ENCODE data around the gene RETREG2.
A peak's percentile ranks its signal among the peaks of the same experiment; 100 is the strongest.

The RETREG2 gene

DNA sequence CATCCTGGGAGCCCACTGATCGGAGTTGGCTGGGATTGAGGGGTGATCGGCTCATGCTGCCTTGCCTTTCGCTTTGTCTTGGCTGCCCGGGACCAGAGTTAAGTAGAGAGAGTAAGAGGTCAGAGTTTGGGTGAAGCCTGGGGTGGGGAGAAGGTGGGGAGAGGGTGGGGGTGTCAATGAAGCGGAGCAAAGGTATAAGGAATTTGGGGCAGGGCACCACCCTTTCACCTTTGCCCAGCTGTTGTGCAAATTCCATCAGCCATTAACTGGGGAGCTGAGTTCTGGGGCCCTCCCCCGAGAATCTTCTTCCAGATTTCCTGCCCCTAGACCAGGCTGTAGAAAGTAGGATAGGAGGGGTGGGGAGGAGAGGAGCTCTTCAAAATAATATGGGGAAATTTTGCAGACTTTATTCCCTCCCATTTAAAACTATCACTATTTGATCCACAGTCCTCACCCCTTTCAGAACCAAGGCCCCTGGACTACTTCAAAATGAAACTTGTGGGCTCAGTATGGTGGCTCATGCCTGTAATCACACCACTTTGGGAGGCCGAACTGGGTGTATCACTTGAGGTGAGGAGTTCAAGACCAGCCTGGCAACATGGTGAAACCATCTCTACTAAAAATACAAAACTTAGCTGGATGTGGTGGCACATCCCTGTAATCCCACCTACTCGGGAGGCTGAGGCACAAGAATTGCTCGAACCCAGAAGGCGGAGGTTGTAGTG is 8.0 kb upstream of the RETREG2 start, which contains the start of gene SLC23A3:
Gene SLC23A3, minus strand, starts transcription at position 100 of the 725 bp plus-strand sequence. Its CDS starts 45 bp downstream, at position 55.
- DNase-seq (ENCODE audit: low spot score) = no peak

DNA sequence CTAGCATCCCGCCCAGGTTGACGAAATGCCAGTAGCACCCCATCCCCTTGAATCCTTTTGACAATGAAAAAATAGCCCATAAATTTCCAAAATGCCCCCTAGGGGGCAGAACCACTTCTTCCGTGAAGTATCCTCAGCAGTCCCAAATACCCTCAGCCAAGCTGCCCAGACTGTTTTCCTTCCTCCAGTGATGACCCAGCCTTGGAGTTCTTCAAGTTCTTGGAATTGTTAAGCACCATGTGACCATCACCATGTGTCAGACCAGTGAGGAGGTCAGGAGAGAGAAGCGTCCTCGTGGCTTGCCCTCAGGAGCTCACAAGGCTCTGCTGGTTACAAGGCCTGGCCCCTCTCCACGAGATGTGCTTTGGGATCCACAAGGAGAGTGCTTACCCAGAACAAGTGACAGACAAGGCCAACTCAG is 6.8 kb upstream of the RETREG2 start:
- DNase-seq (ENCODE audit: low spot score) = no peak

DNA sequence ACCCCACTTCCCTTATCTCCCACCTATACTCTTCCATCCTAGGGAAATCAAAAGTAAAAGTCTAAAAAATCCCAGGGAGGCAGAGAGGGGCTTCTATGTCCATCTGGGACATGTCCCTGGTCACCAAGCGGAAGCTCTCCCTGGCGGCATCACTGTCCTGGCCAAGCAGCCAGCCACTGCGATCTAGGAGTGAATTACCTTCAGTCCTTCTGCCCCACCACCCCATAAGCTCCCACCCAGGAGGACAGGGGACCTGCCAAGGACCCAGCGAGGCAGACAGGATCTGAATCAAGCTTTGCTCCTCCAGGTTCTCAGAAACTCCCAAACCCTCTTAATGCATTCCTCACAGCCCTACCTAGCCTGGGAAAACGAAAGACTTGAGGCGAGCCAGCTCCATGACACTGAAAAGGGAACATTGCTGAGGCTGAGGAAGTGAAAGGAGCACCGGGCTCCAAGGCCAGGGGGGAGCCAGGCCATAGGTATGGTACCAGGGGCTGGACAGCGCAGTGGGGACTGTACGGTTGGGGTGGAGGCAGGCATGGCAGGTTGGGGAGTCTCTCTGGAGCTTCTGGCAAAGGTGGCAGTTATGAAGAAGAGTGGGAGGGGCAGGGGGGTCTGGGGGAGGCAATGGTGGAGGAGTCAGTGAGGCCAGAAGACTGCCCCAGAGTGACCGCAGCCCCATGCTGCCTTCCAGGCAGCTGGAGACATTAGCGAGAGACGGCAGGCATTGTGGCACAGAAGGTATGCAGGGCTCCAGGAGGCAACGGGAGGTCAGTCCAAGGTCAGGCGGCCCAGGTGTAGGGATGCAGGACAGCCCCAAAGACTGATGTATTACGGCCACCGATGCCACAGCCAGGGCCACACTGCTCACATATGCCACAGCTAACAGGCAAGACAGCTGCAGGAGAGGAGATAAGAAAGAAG is 5.6 kb upstream of the RETREG2 start:
- no peak for DNase-seq (ENCODE audit: low spot score)

- DNase-seq (ENCODE audit: low spot score) = no peak
Measured at GRCh38 chr2:219173176-219173575, 4.9 kb upstream of the RETREG2 start.

GRCh38 chr2:219174146-219174545 is 3.9 kb upstream of the RETREG2 start:
- DNase-seq (ENCODE audit: low spot score) = no peak

GRCh38 chr2:219174801-219175200 is 3.3 kb upstream of the RETREG2 start:
- DNase-seq (ENCODE audit: low spot score) = no peak

- no peak for DNase-seq (ENCODE audit: low spot score)
Measured at GRCh38 chr2:219175486-219175885, 2.6 kb upstream of the RETREG2 start.

GRCh38 chr2:219175928-219176817 is 1.9 kb upstream of the RETREG2 start:
- DNase-seq (ENCODE audit: low spot score) = no peak

DNA sequence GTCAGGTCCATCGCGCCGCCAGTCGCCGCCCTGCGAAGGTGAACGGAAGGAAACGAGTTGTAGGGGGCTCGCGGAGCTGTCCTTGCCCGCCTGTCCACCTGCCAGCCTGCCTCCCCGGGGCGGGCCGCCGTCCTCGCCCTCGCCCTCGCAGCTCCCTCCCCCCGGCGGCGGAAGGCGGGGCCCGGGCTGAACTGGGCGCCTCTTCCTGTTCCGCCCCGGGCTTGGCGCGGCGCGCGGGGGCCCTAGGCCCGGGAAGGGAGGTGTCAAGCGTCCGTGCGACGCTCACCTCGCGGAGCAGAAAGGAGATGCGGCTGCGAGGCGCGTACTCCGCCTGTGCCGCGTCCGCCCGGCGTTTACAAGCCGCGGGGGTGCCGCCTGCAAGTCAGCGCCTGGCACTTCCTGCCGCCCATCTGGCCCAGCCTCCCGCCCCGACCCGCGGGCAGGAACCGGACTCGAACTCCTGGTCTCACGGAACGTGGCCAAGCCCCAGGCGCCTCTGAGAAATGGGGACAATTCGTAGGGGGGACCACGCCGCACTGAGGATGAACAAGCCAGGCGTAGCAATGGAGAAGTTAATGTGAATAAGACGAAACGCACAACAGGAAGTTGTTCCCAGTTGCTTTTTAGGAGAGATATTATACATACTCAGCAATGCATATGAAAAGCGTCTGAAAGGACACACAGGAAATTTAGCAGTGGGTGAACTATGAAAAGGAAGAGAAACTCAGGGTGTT is 1.1 kb upstream of the RETREG2 start, which contains the start of gene CNPPD1:
Gene CNPPD1, minus strand, starts transcription at position 108 of the 734 bp plus-strand sequence. Its CDS starts 97 bp downstream, at position 11.
- DNase-seq (ENCODE audit: low spot score) = peak; percentile 88

DNA sequence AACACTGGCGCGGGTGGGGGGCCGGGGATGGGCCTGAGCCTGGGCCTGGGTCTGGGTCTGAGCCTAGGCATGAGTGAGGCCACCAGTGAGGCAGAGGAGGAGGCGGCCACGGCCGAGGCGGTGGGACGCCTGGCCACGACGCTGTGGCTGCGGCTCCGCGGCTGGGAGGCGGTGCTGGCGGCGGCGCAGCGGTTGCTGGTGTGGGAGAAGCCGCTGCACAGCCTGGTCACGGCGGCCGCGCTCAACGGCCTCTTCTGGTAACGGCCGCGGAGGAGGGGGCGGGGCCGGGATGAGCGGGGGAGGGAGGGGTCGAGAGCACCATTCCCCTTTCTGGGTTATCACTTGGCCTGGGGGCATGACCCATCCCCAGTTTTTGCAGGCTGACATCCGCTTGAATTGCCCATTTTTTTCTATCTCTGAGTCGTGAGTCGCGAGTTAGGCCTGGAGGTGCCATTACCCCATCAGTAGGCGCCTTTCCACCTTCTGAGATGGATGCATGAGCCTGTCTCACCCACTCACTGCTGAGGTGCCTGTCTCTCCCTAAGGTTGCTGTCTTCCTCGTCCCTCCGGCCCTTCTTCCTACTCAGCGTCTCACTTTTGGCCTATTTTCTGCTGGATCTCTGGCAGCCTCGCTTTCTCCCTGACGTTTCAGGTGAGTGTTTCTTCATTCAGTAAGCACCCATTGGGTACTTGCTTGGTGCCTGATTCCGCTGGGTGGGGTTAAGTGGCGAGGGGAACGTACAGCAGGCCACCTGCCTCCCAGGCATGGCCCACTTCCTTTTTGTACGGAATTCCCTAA is 501 bp downstream of the RETREG2 start:
- DNase-seq (ENCODE audit: low spot score) = no peak

- DNase-seq (ENCODE audit: low spot score) = no peak
Measured at GRCh38 chr2:219179601-219180465, 1.8 kb downstream of the RETREG2 start.

DNA sequence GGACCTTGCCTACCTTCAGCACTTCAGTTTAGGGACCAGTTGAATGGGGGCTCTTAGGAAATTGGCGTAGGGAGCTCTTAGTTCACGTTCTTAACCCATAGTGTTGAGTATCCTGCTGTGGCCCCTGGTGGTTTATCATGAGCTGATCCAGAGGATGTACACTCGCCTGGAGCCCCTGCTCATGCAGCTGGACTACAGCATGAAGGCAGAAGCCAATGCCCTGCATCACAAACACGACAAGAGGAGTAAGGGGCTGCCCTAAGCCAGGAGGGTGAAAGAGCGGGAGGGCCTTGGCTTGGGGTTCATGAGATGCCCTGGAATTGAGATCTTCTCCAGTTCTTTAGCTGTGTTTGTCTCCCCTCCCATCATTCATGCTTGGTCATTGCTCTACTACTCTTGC is 2.9 kb downstream of the RETREG2 start:
- no peak for DNase-seq (ENCODE audit: low spot score)

- DNase-seq (ENCODE audit: low spot score) = no peak
Measured at GRCh38 chr2:219181531-219181930, 3.5 kb downstream of the RETREG2 start.

DNA sequence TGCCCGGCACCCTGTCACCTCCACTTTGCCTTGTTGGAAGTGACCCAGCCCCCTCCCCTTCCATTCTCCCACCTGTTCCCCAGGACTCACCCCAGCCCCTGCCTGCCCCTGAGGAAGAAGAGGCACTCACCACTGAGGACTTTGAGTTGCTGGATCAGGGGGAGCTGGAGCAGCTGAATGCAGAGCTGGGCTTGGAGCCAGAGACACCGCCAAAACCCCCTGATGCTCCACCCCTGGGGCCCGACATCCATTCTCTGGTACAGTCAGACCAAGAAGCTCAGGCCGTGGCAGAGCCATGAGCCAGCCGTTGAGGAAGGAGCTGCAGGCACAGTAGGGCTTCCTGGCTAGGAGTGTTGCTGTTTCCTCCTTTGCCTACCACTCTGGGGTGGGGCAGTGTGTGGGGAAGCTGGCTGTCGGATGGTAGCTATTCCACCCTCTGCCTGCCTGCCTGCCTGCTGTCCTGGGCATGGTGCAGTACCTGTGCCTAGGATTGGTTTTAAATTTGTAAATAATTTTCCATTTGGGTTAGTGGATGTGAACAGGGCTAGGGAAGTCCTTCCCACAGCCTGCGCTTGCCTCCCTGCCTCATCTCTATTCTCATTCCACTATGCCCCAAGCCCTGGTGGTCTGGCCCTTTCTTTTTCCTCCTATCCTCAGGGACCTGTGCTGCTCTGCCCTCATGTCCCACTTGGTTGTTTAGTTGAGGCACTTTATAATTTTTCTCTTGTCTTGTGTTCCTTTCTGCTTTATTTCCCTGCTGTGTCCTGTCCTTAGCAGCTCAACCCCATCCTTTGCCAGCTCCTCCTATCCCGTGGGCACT is 4.5 kb downstream of the RETREG2 start:
- no peak for DNase-seq (ENCODE audit: low spot score)

DNA sequence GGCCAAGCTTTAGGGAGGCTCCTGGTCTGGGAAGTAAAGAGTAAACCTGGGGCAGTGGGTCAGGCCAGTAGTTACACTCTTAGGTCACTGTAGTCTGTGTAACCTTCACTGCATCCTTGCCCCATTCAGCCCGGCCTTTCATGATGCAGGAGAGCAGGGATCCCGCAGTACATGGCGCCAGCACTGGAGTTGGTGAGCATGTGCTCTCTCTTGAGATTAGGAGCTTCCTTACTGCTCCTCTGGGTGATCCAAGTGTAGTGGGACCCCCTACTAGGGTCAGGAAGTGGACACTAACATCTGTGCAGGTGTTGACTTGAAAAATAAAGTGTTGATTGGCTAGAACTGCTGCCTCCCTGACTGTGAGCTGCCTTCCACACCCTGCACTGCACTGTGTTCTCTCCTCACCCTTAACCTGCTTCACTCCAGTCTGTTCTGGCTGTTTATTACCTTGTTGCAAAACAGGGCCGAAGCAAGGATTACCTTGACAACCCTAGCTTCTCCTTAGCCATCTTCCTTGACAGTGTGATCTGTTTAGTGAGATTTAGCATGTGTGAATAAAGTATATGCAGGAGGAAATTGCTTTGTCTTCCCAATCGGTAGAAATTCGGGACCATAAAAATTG is 5.2 kb downstream of the RETREG2 start:
- no peak for DNase-seq (ENCODE audit: low spot score)

- DNase-seq (ENCODE audit: low spot score) = no peak
Measured at GRCh38 chr2:219184121-219184520, 6.0 kb downstream of the RETREG2 start.

DNA sequence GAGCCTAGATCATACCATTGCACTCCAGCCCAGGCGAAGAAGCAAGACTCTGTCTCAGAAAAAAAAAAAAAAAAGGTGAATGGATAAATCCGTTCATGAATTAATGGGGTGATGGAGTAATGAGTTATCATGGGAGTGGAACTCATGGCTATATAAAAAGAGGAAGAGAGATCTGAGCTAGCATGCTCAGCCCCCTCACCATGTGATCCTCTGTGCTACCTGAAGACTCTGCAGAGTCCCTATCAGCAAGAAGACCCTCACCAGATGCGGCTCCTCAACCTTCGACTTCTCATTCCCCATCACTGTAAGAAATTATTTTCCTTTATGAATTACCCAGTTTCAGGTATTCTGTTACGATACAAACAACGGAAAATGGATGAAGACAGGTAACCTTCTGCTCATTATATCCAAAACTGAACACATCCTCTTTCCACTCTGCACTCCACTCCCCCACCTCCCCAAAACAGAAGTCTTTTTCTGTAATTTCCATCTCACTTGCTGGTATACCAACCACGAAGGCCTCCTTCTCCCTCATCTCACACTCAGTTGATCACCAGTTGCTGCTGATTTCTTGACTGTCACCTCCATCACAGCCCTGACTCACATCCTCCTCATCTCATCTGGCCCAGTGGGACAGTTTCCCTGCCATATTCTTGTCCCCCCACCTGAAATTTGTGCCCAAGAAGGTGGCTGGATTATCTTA is 8.8 kb downstream of the RETREG2 start:
- DNase-seq (ENCODE audit: low spot score) = no peak

Measured in left forelimb (tissue), 1 donor.